IMR-90 (cell line): ENCODE results near the gene OAF.

ENCODE experiments used
- CEBPB ChIP-seq: IDR thresholded peaks from 2 replicates; pipeline ENCODE4 v1.6.1; 2012; ENCODE audit warnings: low read depth, low read length, improper control_type of control experiment
- FOS ChIP-seq: fragments of 150-350 bp; IDR thresholded peaks from 2 replicates; pipeline ENCODE4 v1.6.1; 2016; ENCODE audit warnings: low read depth, low read length
- POLR2A ChIP-seq: IDR thresholded peaks from 2 replicates; pipeline ENCODE4 v1.6.1; 2012; ENCODE audit warnings: mild to moderate bottlenecking, low read depth, low read length
- TF ChIP-seq, protein P1 (sequence below): conservative IDR thresholded peaks from 2 replicates; pipeline ENCODE4 v1.5.1; 2012; ENCODE audit warnings: mild to moderate bottlenecking, low read depth, low read length, improper control_type of control experiment

DNA sequence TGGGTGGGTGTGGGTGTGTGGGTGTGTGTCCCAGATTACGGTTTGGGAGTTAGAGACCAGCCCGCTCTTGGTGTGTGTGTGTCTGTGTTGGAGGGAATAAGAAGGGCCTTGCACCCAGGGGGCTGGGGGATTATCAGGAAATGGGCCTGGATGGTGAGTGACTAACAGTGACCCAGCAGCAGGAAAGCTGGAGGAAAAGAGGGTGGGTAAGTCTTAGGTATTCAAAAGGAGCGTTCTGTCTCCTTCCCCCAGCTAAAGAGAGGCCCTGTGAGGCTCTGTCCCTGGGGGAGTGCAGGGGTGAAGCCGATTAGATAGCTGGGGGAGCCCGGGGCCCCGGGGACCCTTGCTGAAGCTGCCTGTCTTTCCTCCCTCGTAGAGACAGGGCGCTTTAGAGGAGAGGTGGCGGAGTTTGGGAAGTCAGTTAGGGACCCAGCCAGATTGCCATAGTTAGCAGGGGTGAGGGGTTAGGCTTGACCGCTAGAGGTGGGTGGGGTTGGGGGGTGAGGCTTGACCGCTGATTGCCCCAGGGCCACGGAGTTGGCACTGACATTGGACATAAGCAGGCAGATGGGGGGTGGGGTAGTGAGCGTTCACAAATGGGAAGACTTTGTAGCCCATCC is 1.5 kb downstream of the OAF start:
- no peak for TF ChIP-seq FOS
- no peak for TF ChIP-seq POLR2A
- TF ChIP-seq, protein P1, sequence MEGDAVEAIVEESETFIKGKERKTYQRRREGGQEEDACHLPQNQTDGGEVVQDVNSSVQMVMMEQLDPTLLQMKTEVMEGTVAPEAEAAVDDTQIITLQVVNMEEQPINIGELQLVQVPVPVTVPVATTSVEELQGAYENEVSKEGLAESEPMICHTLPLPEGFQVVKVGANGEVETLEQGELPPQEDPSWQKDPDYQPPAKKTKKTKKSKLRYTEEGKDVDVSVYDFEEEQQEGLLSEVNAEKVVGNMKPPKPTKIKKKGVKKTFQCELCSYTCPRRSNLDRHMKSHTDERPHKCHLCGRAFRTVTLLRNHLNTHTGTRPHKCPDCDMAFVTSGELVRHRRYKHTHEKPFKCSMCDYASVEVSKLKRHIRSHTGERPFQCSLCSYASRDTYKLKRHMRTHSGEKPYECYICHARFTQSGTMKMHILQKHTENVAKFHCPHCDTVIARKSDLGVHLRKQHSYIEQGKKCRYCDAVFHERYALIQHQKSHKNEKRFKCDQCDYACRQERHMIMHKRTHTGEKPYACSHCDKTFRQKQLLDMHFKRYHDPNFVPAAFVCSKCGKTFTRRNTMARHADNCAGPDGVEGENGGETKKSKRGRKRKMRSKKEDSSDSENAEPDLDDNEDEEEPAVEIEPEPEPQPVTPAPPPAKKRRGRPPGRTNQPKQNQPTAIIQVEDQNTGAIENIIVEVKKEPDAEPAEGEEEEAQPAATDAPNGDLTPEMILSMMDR, result no peak
- TF ChIP-seq CEBPB, result no peak
